ENCODE measurements around the gene KCNJ14.

DNA sequence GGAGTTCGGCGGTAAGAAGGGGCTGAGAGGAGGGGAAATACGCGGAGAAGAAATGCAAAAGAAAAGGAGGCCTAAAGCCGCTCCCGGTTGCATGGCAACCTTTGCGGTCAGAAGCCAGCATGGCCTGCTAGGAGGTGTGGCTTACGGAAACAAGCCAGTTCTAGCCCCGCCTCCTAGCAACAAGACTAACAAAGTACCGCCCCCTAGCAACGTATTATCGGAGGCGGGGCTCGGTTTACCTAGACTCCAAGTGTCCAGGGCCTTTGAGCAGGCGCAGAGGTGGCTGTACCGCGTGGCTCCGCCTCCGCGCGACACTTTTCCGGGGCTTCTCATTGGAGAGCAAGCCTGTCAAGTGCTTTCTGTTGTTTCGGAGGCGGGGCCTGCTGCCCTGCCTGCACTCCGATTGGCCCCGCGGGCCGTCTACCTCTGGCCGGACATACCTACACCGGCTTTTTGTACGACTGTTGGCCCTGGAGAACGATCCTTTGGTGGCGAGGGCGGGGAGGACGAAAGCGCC lies 13.5 kb downstream of the KCNJ14 start:
- TF ChIP-seq CSDC2 (CRISPR knock-in tag; IDR thresholded peaks at IDR 0.05) (no peak), RARB (CRISPR knock-in tag; IDR thresholded peaks at IDR 0.05) (no peak), ESRRG (CRISPR knock-in tag; IDR thresholded peaks at IDR 0.05) (no peak), ZNF8 (CRISPR knock-in tag; IDR thresholded peaks at IDR 0.05) (no peak), ZNF565 (CRISPR knock-in tag; conservative IDR thresholded peaks at IDR 0.05; ENCODE audit: low read depth) (no peak), PPARA (CRISPR knock-in tag; IDR thresholded peaks at IDR 0.05; ENCODE audit: borderline replicate concordance) (no peak), GLIS3 (CRISPR knock-in tag; IDR thresholded peaks at IDR 0.05) (no peak), SNAI2 (CRISPR knock-in tag; IDR thresholded peaks at IDR 0.05) (no peak)
